ENCODE data around the gene ANKRD62. TPM values are rescaled to one million over a fixed set of nuclear protein-coding genes. Genes with fewer than 3 reads are reported as not detected.

ANKRD62 gene
- total and polyA plus RNA-seq, 9 of the 15 experiments (the other 6 are each of a cell fraction or from before 2014, with no cell fraction given): 0.16 to 1.1 (median 0.45) TPM; not detected in 1

DNA sequence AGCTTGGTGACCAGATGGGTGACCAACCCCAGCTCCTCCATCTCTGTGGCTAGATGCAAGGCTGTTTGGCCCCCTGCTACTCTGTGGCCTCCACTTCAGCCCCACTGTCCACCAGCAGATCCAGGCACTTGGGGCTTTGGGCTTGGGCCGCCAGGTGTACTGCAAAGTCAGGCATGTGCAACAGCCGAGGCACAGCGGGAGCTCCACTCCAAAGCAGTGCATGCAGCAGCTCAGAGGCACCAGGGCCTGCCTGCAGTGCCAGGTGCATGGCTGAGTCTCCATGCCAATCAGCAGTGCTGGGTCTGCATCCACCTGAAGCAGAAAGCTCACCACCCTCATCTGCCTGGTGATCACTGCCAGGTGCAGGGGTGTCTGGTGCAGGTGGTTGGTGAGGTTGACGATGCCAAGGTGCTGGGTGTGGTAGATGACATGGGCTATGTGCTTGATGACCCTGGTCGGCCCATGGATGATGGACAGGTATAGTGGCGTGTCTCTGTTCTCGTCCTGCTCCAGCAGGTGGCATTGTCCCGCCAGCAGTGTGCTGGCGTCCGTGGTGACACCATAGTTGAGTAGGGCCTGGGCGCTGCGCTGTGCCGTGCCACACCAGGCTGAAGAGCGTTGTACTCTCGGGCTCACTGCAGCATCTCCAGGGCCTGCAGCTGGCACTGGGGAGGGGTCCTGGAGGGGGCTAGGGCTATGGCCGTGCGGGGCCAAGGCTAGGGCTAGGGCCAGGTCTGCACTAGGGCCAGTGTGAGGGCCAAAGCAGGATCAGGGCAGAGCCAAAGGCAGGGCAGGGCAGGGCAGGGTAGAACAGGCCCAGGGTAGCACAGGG lies 1.0 kb upstream of the ANKRD62 start:
- Histone ChIP-seq H3K4me2 (ENCODE audit: insufficient read depth, low read length) (peak overlapping the region; percentile 2; the same call in 1 of the 2 replicates), H3K27me3 (ENCODE audit: control insufficient read depth in 2 of 2, insufficient read depth in 2 of 2, low read length in 2 of 2) (no peaks in the 10 kb centered on the region; a peak in 1 of 5 replicates), H3K4me3 (no peak overlapping the region), H2AFZ (ENCODE audit: low read depth, low read length) (peak overlapping the region; percentile 32; the same call in 1 of the 2 replicates), H4K20me1 (replicated peaks; ENCODE audit: control insufficient read depth, insufficient read depth, low read length) (no peaks in the 10 kb centered on the region), H3K9me3 (replicated peaks; ENCODE audit: control insufficient read depth, insufficient read depth, low read depth, low read length) (no peaks in the 10 kb centered on the region), H3K79me2 (ENCODE audit: control insufficient read depth, insufficient read depth, low read length) (no peaks in the 10 kb centered on the region), H3K36me3 (ENCODE audit: control insufficient read depth, insufficient read depth, low read length) (no peaks in the 10 kb centered on the region), H3K27ac (ENCODE audit: extremely low read depth, low read depth, low read length) (no peak overlapping the region), H3K9ac (ENCODE audit: insufficient read depth in 1 of 2, low read depth in 2 of 2, low read length in 2 of 2) (peak overlapping the region in 1 of 2 experiments; percentile 36; a peak in 1 of 4 replicates), H3K9me1 (ENCODE audit: control insufficient read depth, insufficient read depth, low read length) (no peaks in the 10 kb centered on the region), H3K4me1 (replicated peaks in 1 of 2; ENCODE audit: control insufficient read depth in 2 of 2, insufficient read depth in 2 of 2, low read length in 2 of 2) (peaks cover 0 to 7% of the 10 kb centered on the region in 2 experiments; a peak in 2 of 5 replicates)
- in situ Hi-C loops (cut with MboI): no loop called here
- DNase-seq (ENCODE audit: extremely low read depth in 1 of 4, low spot score in 3 of 4): peak; percentile 25 to 72 (median 44)
- peak; percentile 97 for ATAC-seq
- BruUV-seq (replicated peaks): no TSS peak
- WGBS (ENCODE audit: insufficient coverage, low coverage, missing lambda C conversion rate): 3% methylated on average over 17 of the region's 17 CpGs
- CTCF ChIA-PET (ENCODE audit: low intra/inter-chr PET ratio): interaction anchor here (0.6 to 1.6 kb wide), 7 partner anchors 141 to 567 kb away, joined by 3 to 11 read pairs (median 3); no protein-coding TSS in a partner anchor
- intact Hi-C loops (cut with micrococcal nuclease): loop anchor here (2.0 kb wide), 1 partner anchor 144 kb away; no protein-coding TSS in a partner anchor
- POLR2A ChIA-PET: no interaction called here
- peak; percentile 75 for FAIRE-seq
- TF ChIP-seq, protein P1, sequence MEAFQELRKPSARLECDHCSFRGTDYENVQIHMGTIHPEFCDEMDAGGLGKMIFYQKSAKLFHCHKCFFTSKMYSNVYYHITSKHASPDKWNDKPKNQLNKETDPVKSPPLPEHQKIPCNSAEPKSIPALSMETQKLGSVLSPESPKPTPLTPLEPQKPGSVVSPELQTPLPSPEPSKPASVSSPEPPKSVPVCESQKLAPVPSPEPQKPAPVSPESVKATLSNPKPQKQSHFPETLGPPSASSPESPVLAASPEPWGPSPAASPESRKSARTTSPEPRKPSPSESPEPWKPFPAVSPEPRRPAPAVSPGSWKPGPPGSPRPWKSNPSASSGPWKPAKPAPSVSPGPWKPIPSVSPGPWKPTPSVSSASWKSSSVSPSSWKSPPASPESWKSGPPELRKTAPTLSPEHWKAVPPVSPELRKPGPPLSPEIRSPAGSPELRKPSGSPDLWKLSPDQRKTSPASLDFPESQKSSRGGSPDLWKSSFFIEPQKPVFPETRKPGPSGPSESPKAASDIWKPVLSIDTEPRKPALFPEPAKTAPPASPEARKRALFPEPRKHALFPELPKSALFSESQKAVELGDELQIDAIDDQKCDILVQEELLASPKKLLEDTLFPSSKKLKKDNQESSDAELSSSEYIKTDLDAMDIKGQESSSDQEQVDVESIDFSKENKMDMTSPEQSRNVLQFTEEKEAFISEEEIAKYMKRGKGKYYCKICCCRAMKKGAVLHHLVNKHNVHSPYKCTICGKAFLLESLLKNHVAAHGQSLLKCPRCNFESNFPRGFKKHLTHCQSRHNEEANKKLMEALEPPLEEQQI (IDR thresholded peaks at IDR 0.05): no peak
- TF ChIP-seq SIX5 (IDR thresholded peaks at IDR 0.05; ENCODE audit: borderline replicate concordance in 1 of 2, insufficient read depth in 1 of 2, low read depth in 1 of 2, low read length in 2 of 2): no peak
- no peak for TF ChIP-seq ARID1B (IDR thresholded peaks at IDR 0.05)
- TF ChIP-seq FOXJ3 (CRISPR knock-in tag; IDR thresholded peaks at IDR 0.05): no peak
- TF ChIP-seq, protein P2, sequence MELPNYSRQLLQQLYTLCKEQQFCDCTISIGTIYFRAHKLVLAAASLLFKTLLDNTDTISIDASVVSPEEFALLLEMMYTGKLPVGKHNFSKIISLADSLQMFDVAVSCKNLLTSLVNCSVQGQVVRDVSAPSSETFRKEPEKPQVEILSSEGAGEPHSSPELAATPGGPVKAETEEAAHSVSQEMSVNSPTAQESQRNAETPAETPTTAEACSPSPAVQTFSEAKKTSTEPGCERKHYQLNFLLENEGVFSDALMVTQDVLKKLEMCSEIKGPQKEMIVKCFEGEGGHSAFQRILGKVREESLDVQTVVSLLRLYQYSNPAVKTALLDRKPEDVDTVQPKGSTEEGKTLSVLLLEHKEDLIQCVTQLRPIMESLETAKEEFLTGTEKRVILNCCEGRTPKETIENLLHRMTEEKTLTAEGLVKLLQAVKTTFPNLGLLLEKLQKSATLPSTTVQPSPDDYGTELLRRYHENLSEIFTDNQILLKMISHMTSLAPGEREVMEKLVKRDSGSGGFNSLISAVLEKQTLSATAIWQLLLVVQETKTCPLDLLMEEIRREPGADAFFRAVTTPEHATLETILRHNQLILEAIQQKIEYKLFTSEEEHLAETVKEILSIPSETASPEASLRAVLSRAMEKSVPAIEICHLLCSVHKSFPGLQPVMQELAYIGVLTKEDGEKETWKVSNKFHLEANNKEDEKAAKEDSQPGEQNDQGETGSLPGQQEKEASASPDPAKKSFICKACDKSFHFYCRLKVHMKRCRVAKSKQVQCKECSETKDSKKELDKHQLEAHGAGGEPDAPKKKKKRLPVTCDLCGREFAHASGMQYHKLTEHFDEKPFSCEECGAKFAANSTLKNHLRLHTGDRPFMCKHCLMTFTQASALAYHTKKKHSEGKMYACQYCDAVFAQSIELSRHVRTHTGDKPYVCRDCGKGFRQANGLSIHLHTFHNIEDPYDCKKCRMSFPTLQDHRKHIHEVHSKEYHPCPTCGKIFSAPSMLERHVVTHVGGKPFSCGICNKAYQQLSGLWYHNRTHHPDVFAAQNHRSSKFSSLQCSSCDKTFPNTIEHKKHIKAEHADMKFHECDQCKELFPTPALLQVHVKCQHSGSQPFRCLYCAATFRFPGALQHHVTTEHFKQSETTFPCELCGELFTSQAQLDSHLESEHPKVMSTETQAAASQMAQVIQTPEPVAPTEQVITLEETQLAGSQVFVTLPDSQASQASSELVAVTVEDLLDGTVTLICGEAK (IDR thresholded peaks at IDR 0.05): no peak
- TF ChIP-seq, protein P2 (CRISPR knock-in tag; IDR thresholded peaks at IDR 0.05): no peak
- TF ChIP-seq, protein P3, sequence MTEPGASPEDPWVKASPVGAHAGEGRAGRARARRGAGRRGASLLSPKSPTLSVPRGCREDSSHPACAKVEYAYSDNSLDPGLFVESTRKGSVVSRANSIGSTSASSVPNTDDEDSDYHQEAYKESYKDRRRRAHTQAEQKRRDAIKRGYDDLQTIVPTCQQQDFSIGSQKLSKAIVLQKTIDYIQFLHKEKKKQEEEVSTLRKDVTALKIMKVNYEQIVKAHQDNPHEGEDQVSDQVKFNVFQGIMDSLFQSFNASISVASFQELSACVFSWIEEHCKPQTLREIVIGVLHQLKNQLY (CRISPR knock-in tag; conservative IDR thresholded peaks at IDR 0.05): no peak
- no peak for TF ChIP-seq SMAD3 (CRISPR knock-in tag; conservative IDR thresholded peaks at IDR 0.05)

Data from K562 (cell line).